Measurements from ENCODE around the gene FAM81A. TPM values are rescaled to one million over a fixed set of nuclear protein-coding genes. Genes with fewer than 3 reads are reported as not detected.
"Not testable (repeated sequence)": the region's sequence is repeated elsewhere in the genome, so short reads cannot be mapped to it uniquely, and the experiment has no call there.

FAM81A gene
- polyA plus RNA-seq, 6 donors from 2014 or later: 8.1 to 23.1 (median 12.0) TPM

DNA sequence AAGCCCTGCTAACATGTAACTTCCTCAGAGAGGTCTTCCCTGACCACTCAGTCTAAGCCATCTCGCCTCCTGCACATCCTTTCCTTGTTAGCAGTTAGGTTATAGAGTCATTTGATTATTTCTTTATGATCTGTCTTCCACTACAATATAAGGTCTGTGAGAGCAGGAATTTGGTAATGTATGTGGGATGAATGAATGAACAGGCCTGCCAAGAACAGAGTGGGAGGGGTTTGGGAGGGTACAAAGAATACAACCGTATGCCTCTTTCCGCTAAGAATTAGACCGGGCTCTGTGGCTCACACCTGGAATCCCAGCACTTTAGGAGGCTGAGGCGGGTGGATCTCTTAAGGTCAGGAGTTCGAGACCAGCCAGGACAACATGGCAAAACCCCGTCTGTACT, 32.9 kb upstream of the FAM81A start:
- peak overlapping the region in 7 of 8 donors; percentile 54 to 97 (median 82) for H3K4me3 Mint-ChIP-seq
- H3K27ac Mint-ChIP-seq: peak overlapping the region; percentile 66 to 95 (median 82)
- DNase-seq: no peak
- H3K9me3 Mint-ChIP-seq: no peaks in the 10 kb centered on the region
- H3K4me1 Mint-ChIP-seq: peaks cover 68 to 88% (median 82%) of the 10 kb centered on the region in 3 donors
- H3K36me3 Mint-ChIP-seq: peaks cover 6 to 7% of the 10 kb centered on the region in 2 donors
- H3K27me3 Mint-ChIP-seq: no peaks in the 10 kb centered on the region
- ATAC-seq (ENCODE audit: low read depth in 2 of 2): no peak

DNA sequence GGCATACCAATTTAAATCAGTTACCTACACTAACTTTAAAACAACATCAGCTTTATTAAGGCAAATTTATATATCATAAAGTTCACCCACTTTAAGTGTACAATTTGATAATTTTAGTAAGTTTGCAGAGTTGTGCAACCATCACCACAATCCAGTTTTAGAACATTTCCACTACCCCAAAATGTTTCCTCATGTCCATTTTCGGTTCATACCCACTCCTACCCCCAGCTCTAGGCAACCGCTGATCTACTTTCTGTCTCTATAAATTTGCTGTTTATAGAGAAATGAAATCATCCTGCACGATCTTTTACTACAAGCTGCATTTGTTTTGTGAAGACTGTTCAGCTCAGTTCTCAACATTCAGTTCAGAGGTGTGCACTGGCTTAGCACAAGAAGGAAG, 31.5 kb upstream of the FAM81A start:
- peak; percentile 52 for DNase-seq
- Mint-ChIP-seq H3K4me3 (peak overlapping the region; percentile 69 to 97 (median 85)), H3K36me3 (peaks cover 6 to 7% of the 10 kb centered on the region in 2 donors), H3K27me3 (no peaks in the 10 kb centered on the region), H3K9me3 (no peaks in the 10 kb centered on the region), H3K27ac (peak overlapping the region; percentile 79 to 99 (median 94)), H3K4me1 (peaks cover 70 to 89% (median 83%) of the 10 kb centered on the region in 3 donors)
- peak; percentile 60 to 80 for ATAC-seq (ENCODE audit: low read depth in 2 of 2)

DNA sequence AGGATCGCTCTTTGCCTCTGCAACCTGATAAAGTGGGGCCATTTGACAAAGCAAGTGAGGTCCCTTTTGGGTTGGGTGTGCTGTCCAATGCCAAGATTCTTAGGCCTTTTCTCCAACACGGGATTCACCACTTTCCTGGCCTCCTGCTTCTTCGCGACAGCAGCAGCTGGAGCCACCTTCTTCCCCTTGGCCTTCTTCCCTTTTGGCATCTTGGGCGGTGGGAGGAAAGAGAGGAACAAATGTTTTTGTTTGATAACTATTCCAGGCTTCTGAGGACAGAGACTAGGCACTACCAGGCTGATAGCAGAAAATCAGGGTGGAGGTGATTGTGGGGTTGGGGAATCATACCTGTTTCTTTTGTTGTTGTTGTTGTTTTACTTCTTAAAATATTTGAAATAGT, 30.0 kb upstream of the FAM81A start:
- H3K9me3 Mint-ChIP-seq: no peaks in the 10 kb centered on the region
- ATAC-seq (ENCODE audit: low read depth in 2 of 2) (no peak), DNase-seq (no peak)
- no peaks in the 10 kb centered on the region for H3K27me3 Mint-ChIP-seq
- H3K4me1 Mint-ChIP-seq: peaks cover 76 to 91% (median 90%) of the 10 kb centered on the region in 3 donors
- peak overlapping the region; percentile 60 to 97 (median 80) for H3K4me3 Mint-ChIP-seq
- peak overlapping the region; percentile 91 to 96 (median 94) for H3K27ac Mint-ChIP-seq
- peaks cover 6 to 7% of the 10 kb centered on the region in 2 donors for H3K36me3 Mint-ChIP-seq

DNA sequence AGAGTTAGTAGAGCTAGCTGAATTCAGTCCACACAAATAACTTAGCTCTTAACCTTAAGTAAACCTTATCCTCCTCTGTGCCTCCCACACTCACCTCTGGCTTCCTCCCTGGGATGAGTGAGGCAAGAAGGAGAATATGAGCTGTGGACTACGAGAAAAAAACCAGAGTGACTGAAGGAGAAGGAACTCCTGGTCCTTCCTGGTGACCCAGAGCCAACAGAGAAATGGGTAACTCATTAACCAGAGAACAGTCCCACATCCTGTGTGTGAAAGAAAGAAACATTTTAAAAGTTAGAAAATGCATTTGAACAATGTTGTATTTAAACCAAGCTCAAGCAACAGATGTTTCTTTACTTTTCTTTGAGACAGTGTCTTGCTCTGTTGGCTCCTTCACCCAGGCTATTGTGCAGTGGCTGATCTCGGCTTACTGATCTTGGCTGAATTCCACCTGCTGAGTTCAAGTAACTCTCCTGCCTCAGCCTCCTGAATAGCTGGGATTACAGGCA, 27.5 kb upstream of the FAM81A start:
- Mint-ChIP-seq H3K27ac (peak overlapping the region; percentile 72 to 98 (median 97)), H3K9me3 (no peaks in the 10 kb centered on the region), H3K36me3 (no peaks in the 10 kb centered on the region), H3K4me1 (peaks cover 71 to 91% (median 83%) of the 10 kb centered on the region in 3 donors), H3K27me3 (no peaks in the 10 kb centered on the region), H3K4me3 (peak overlapping the region; percentile 53 to 92 (median 78))
- ATAC-seq (ENCODE audit: low read depth in 2 of 2) (no peak), DNase-seq (peak; percentile 18)

DNA sequence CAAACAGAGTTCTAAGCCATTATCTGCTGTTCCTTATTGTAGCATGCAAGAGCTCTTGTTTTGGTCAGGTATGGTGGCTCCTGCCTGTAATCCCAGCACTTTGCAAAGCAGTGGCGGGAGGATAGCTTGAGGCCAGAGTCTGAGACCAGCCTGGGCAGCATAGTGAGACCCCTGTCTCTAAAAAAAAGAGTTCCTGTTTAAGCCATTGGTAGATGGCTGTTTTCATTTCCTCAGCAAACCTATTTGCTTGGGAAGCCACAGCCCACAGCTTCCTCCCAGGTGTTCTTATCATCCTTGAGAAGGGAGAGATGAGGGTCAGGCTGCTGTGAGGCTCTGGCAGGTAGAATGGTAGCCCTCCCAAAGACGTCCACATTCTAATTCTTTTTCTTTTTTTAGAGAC, 24.4 kb upstream of the FAM81A start:
- no peak for ATAC-seq (ENCODE audit: low read depth in 2 of 2)
- Mint-ChIP-seq H3K4me3 (peak overlapping the region in 7 of 8 donors; percentile 35 to 92 (median 83)), H3K36me3 (no peaks in the 10 kb centered on the region), H3K27ac (peak overlapping the region; percentile 72 to 99 (median 97)), H3K27me3 (no peaks in the 10 kb centered on the region), H3K4me1 (peaks cover 52 to 93% (median 61%) of the 10 kb centered on the region in 3 donors), H3K9me3 (no peaks in the 10 kb centered on the region)
- DNase-seq: no peak

DNA sequence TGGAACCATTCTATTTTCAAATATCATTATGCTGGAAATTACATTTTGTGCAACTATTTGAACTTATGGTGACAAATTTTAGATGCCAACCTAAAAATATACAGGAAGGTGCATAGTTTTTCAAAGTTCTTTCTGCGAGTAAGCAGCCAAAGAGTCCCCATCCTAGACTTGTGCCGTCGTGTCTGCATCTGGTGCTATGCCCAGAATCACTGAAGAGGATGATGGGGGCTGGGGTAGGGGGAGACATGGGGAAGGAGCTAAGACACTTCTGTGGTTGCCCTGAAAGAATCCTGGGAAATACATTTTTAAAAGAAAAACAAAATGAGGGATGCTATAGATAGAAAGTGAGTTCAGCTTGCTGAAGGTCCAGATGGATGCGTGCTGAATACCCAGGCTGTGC, 21.2 kb upstream of the FAM81A start:
- Mint-ChIP-seq H3K4me1 (peaks cover 45 to 92% (median 64%) of the 10 kb centered on the region in 3 donors), H3K9me3 (no peaks in the 10 kb centered on the region), H3K36me3 (no peaks in the 10 kb centered on the region), H3K4me3 (no peak overlapping the region), H3K27ac (peak overlapping the region in 2 of 6 donors; percentile 38 to 44), H3K27me3 (no peaks in the 10 kb centered on the region)
- no peak for ATAC-seq (ENCODE audit: low read depth in 2 of 2)
- DNase-seq: no peak

DNA sequence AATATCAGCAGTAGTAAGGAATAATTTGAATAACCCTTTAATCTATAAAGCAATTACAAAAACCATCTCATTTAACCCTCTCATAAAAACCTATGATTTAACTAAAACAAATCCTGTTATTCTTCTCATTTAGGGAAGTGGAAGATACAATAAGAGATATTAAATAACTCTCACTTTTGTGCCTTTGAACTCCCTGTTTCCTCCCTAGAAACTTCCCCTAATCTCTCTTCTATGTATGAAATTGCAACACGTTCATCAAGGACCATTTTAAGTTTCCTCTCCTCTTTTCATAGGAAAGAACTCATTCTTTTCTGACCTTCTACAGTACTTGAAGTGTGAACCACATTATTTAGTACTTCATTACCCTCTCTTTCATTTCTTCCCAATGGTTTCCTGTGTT, 18.8 kb upstream of the FAM81A start:
- Mint-ChIP-seq H3K9me3 (no peaks in the 10 kb centered on the region), H3K27me3 (no peaks in the 10 kb centered on the region), H3K4me3 (no peak overlapping the region), H3K27ac (peak overlapping the region in 4 of 6 donors; percentile 3 to 83 (median 42)), H3K36me3 (no peaks in the 10 kb centered on the region), H3K4me1 (peaks cover 32 to 74% (median 47%) of the 10 kb centered on the region in 3 donors)
- no peak for DNase-seq
- ATAC-seq (ENCODE audit: low read depth in 2 of 2): no peak

DNA sequence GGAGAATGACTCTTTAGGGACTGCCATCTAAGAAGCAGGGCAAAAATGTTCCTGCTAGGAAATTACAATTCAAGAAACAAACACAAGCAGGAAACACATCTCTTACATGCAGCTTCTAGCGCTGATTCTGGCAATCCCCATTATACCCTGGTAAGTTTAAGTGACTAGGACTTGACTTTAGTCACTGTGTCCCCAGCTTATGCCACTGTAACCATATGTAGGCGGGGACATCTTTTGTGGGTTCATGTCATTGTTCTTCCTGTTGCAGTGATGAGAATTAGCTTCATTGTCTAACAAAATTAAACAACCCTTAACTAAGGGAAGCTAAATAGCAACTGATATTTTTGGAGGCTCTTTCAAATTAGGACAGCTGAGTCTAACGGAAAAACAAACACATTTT, 17.9 kb upstream of the FAM81A start:
- H3K9me3 Mint-ChIP-seq: no peaks in the 10 kb centered on the region
- H3K27me3 Mint-ChIP-seq: no peaks in the 10 kb centered on the region
- no peaks in the 10 kb centered on the region for H3K36me3 Mint-ChIP-seq
- peaks cover 35 to 72% (median 50%) of the 10 kb centered on the region in 3 donors for H3K4me1 Mint-ChIP-seq
- DNase-seq: no peak
- H3K4me3 Mint-ChIP-seq: no peak overlapping the region
- peak overlapping the region in 3 of 6 donors; percentile 60 to 83 (median 65) for H3K27ac Mint-ChIP-seq
- ATAC-seq (ENCODE audit: low read depth in 2 of 2): no peak

DNA sequence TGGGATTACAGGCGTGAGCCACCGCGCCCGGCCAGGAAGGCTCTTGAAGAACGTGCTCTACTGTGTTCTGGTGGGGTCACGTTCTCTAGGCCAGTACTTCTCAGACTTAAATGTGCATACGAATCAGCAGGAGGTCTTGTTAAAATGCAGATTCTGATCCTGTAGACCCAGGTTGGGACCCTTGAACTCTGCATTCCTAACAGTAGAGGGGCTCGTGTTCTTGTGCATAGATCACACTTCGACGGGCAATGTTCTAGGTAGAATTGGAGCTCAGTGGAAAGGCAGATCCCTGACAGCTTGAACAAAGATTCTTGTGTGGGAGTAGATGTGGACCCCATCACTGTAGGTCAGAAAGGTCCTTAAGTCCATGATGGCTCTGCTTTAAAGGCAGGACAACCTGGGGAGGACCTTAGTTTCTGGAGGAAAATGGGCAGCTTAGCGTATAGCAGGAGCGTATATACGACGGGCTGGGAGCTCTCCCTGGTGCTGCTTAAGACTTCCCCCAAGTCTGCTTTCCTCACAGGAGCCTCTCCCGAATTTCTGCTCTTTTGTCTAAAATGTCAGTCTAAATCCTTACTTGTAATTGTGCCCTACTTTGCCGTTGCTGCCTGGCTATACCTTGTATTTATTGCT, 16.9 kb upstream of the FAM81A start:
- Mint-ChIP-seq H3K36me3 (no peaks in the 10 kb centered on the region), H3K27ac (no peak overlapping the region), H3K27me3 (no peaks in the 10 kb centered on the region), H3K9me3 (no peaks in the 10 kb centered on the region), H3K4me1 (peaks cover 35 to 64% (median 50%) of the 10 kb centered on the region in 3 donors), H3K4me3 (peak overlapping the region in 1 of 8 donors; percentile 2)
- no peak for DNase-seq
- ATAC-seq (ENCODE audit: low read depth in 2 of 2): no peak

DNA sequence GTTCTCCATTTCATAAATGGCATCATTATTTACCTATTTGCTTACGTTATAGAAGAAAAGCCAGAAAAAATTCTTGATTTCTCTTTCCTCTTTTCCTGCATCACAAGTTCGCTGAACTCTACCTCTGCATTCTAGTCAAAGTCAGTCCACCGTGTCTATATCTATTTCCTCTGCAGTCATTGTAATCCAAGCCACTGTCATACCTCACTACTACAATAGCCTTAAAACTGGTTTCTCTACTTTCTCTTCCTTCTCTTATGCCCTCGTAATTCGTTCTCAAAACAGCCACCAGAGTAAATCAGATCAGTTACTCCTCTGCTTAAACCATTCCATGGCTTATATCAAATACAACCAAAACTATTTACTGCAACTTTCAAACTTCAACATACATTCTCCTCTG, 13.4 kb upstream of the FAM81A start:
- H3K4me1 Mint-ChIP-seq: peaks cover 28 to 36% (median 35%) of the 10 kb centered on the region in 3 donors
- peak; percentile 99 to 100 for ATAC-seq (ENCODE audit: low read depth in 2 of 2)
- H3K27ac Mint-ChIP-seq: peak overlapping the region; percentile 11 to 89 (median 41)
- peak overlapping the region in 6 of 8 donors; percentile 1 to 57 (median 25) for H3K4me3 Mint-ChIP-seq
- H3K9me3 Mint-ChIP-seq: peaks cover 0 to 7% (median 0%) of the 10 kb centered on the region in 7 donors
- H3K36me3 Mint-ChIP-seq: no peaks in the 10 kb centered on the region
- DNase-seq: peak; percentile 61
- H3K27me3 Mint-ChIP-seq: no peaks in the 10 kb centered on the region

DNA sequence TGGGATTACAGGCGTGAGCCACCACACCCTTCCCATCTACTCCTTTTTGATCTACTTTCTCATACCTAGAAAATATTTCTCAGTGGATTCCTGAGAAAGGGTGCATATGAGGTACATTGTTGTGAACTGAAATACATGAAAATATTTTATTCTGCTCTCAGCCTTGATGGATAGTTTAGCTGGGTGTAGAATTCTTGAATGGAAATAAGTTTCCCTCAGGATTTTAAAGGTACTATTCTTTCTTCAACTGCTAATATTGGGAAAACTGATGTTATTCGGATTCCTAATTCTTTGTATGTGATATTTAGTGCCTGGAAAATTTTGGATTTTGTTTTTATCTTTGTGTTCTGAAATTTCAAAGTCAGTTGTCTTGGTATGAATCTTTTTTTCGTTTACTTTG, 9.1 kb upstream of the FAM81A start:
- H3K4me3 Mint-ChIP-seq; DNase-seq; ATAC-seq (ENCODE audit: low read depth in 2 of 2); H3K27ac Mint-ChIP-seq; H3K27me3 Mint-ChIP-seq; H3K36me3 Mint-ChIP-seq: not testable (repeated sequence)
- Mint-ChIP-seq H3K9me3 (peaks cover 0 to 10% (median 0%) of the 10 kb centered on the region in 7 donors), H3K4me1 (peaks cover 21 to 27% (median 22%) of the 10 kb centered on the region in 3 donors)

DNA sequence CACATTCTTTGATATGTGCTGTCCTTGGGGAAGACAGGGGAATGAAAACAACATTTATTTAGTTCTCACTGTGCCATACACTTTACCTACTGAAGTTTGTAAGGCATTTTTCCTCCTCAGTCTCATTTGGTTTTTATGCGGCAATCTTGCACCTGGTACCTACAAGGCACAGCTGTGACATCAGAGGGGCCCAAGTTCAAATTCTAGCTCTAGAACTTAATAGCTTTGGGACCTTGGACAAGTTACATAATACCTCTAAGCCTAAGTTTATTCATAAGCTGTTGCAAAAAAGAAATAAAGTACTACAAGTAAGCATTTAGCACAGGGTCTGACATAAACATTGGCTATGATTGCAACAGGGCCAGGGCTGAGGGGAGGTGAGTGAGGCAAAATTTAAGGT, 5.6 kb upstream of the FAM81A start:
- no peak overlapping the region for H3K4me3 Mint-ChIP-seq
- H3K4me1 Mint-ChIP-seq: peaks cover 16 to 21% (median 17%) of the 10 kb centered on the region in 3 donors
- no peaks in the 10 kb centered on the region for H3K36me3 Mint-ChIP-seq
- peaks cover 0 to 10% (median 0%) of the 10 kb centered on the region in 7 donors for H3K9me3 Mint-ChIP-seq
- DNase-seq: no peak
- no peaks in the 10 kb centered on the region for H3K27me3 Mint-ChIP-seq
- H3K27ac Mint-ChIP-seq: peak overlapping the region in 1 of 6 donors; percentile 30
- ATAC-seq (ENCODE audit: low read depth in 2 of 2): no peak

DNA sequence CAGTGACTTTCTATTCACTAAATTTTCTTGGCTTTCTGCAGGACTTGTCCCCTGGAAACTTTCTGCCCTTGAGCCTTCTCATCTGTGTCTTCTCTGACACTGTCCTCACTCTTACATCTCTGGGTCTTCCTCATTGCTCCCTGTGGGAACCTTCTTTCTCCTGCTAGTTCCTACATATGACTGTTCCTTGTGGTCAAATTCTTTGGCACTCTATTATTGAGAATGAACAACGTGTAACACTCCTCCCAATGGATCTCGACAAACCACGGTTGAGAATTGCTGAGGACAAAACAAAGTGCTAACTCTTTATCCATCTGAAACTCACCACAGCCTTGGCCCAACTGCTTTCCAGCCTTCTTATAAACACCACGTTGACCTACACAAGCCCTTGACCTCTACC, 3.5 kb upstream of the FAM81A start:
- Mint-ChIP-seq H3K36me3 (no peaks in the 10 kb centered on the region), H3K4me1 (peaks cover 20 to 31% (median 26%) of the 10 kb centered on the region in 3 donors), H3K27ac (peak overlapping the region in 1 of 6 donors; percentile 83), H3K4me3 (peak overlapping the region in 1 of 8 donors; percentile 13), H3K27me3 (no peaks in the 10 kb centered on the region), H3K9me3 (peaks cover 0 to 5% (median 0%) of the 10 kb centered on the region in 7 donors)
- no peak for DNase-seq
- ATAC-seq (ENCODE audit: low read depth in 2 of 2): no peak

DNA sequence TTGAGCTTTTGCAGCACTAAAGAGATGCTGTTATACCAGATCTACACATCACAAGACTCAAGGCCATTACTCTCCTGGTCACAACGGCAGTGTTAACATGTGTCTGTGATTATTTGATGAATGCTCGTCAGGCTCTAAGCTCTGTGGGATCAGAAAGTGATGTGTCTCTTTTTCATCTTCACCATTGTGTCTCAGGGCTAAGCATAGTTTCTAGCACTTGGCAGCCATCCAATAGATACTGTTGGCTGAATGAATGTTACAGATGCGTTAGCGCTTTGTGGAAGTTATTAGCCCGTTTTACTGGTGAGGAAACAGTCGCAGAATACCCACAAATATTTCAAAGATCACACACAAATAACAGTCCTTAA, 1.2 kb upstream of the FAM81A start:
- DNase-seq: no peak
- no peaks in the 10 kb centered on the region for H3K36me3 Mint-ChIP-seq
- H3K27ac Mint-ChIP-seq: peak overlapping the region in 3 of 6 donors; percentile 28 to 93 (median 78)
- H3K27me3 Mint-ChIP-seq: no peaks in the 10 kb centered on the region
- H3K4me1 Mint-ChIP-seq: peaks cover 21 to 39% (median 35%) of the 10 kb centered on the region in 3 donors
- no peaks in the 10 kb centered on the region for H3K9me3 Mint-ChIP-seq
- peak overlapping the region; percentile 78 to 95 (median 94) for H3K4me3 Mint-ChIP-seq
- no peak for ATAC-seq (ENCODE audit: low read depth in 2 of 2)
